Measurements from ENCODE around the gene DPRX.

GRCh38 chr19:53612762-53613526 lies 18.9 kb upstream of the DPRX start:
- TF ChIP-seq POLR2A (IDR thresholded peaks at IDR 0.05) (no peak), CTCF (IDR thresholded peaks at IDR 0.05) (no peak)

All from thyroid gland (tissue), 4 donors.